Measurements from ENCODE around the gene SERPINE1. TPM values are rescaled to one million over a fixed set of nuclear protein-coding genes. Genes with fewer than 3 reads are reported as not detected.

Gene SERPINE1
- total and polyA plus RNA-seq, 2 of the 13 experiments (the other 11 are each of a cell fraction or from before 2014, with no cell fraction given) = 21.2 to 1,576 TPM

GRCh38 chr7:101173752-101174244 is 46.9 kb downstream of the SERPINE1 start:
- POLR2A ChIA-PET = interaction anchor here (0.6 to 1.0 kb wide), 4 partner anchors 8 to 43 kb away, joined by 3 read pairs; partner anchors contain the start of genes PLOD3 and VGF
- BruUV-seq (replicated peaks) = no TSS peak
- Histone ChIP-seq H3K79me2 (ENCODE audit: insufficient read depth, low read length) (no peaks in the 10 kb centered on the region), H4K20me1 (ENCODE audit: insufficient read depth, low read length) (no peaks in the 10 kb centered on the region), H3K36me3 (replicated peaks in 1 of 2; ENCODE audit: control insufficient read depth in 1 of 2, insufficient read depth in 2 of 2, low read length in 2 of 2) (no peaks in the 10 kb centered on the region), H3K27ac (ENCODE audit: extremely low read length, insufficient read depth, low read length) (no peak overlapping the region), H3K9ac (ENCODE audit: insufficient read depth, low read depth, low read length) (no peak overlapping the region), H3K4me1 (ENCODE audit: insufficient read depth, low read length) (peaks cover 48% of the 10 kb centered on the region), H3K4me2 (ENCODE audit: low read depth, low read length) (peak overlapping the region; percentile 62; the same call in 1 of the 2 replicates), H3K27me3 (ENCODE audit: control insufficient read depth in 1 of 2, insufficient read depth in 2 of 2, low read length in 2 of 2) (peaks cover 18 to 79% of the 10 kb centered on the region in 2 experiments), H3K4me3 (replicated peaks in 1 of 3; ENCODE audit: insufficient read depth in 1 of 3, low read depth in 2 of 3, low read length in 3 of 3) (peak overlapping the region in 1 of 3 experiments; percentile 64; a peak in 2 of 6 replicates), H3K9me3 (ENCODE audit: low read length) (no peaks in the 10 kb centered on the region), H2AFZ (ENCODE audit: low read length) (no peak overlapping the region)
- ATAC-seq (no peak), FAIRE-seq (no peak), DNase-seq (ENCODE audit: low spot score) (no peak)
- CTCF ChIA-PET (ENCODE audit: low intra/inter-chr PET ratio, low total read pairs) = no interaction called here
- in situ Hi-C loops (cut with HindIII; ENCODE audit: extremely low pct_ligation_motif_present, low pct_unique_long_range_greater_than_20kb) (no loop called here), intact Hi-C loops (cut with micrococcal nuclease; ENCODE audit: unreplicated experiment) (no loop called here)
- WGBS (ENCODE audit: low lambda C conversion rate) = 44% methylated on average over 16 of the region's 16 CpGs
- no peak for TF ChIP-seq ZNF264 (CRISPR knock-in tag; IDR thresholded peaks at IDR 0.05)
- peak; percentile 52; the same call in 1 of the 2 replicates for TF ChIP-seq ZNF7 (CRISPR knock-in tag; IDR thresholded peaks at IDR 0.05)
- TF ChIP-seq JARID2 (CRISPR knock-in tag; IDR thresholded peaks at IDR 0.05; ENCODE audit: insufficient replicate concordance) = no peak

GRCh38 chr7:101174322-101174854 is 47.5 kb downstream of the SERPINE1 start:
- FAIRE-seq (no peak), ATAC-seq (no peak), DNase-seq (ENCODE audit: low spot score) (no peak)
- no TSS peak for BruUV-seq (replicated peaks)
- in situ Hi-C loops (cut with HindIII; ENCODE audit: extremely low pct_ligation_motif_present, low pct_unique_long_range_greater_than_20kb) = no loop called here
- H3K27me3 ChIP-seq (ENCODE audit: control insufficient read depth in 1 of 2, insufficient read depth in 2 of 2, low read length in 2 of 2) = peaks cover 18 to 80% of the 10 kb centered on the region in 2 experiments
- H3K4me1 ChIP-seq (ENCODE audit: insufficient read depth, low read length) = peaks cover 49% of the 10 kb centered on the region
- H3K4me2 ChIP-seq (ENCODE audit: low read depth, low read length) = peak overlapping the region; percentile 62; the same call in 1 of the 2 replicates
- no peak overlapping the region for H3K9ac ChIP-seq (ENCODE audit: insufficient read depth, low read depth, low read length)
- no peaks in the 10 kb centered on the region for H3K9me3 ChIP-seq (ENCODE audit: low read length)
- 16% methylated on average over 7 of the region's 28 CpGs for WGBS (ENCODE audit: low lambda C conversion rate)
- peak overlapping the region in 1 of 3 experiments; percentile 37; a peak in 1 of 6 replicates for H3K4me3 ChIP-seq (replicated peaks in 1 of 3; ENCODE audit: insufficient read depth in 1 of 3, low read depth in 2 of 3, low read length in 3 of 3)
- no peak overlapping the region for H2AFZ ChIP-seq (ENCODE audit: low read length)
- H3K36me3 ChIP-seq (replicated peaks in 1 of 2; ENCODE audit: control insufficient read depth in 1 of 2, insufficient read depth in 2 of 2, low read length in 2 of 2) = no peaks in the 10 kb centered on the region
- no peak overlapping the region for H3K27ac ChIP-seq (ENCODE audit: extremely low read length, insufficient read depth, low read length)
- no peaks in the 10 kb centered on the region for H3K79me2 ChIP-seq (ENCODE audit: insufficient read depth, low read length)
- intact Hi-C loops (cut with micrococcal nuclease; ENCODE audit: unreplicated experiment) = no loop called here
- no peaks in the 10 kb centered on the region for H4K20me1 ChIP-seq (ENCODE audit: insufficient read depth, low read length)
- ChIA-PET CTCF (ENCODE audit: low intra/inter-chr PET ratio, low total read pairs) (no interaction called here), POLR2A (interaction anchor here (0.6 to 1.0 kb wide), 3 partner anchors 9 to 43 kb away, joined by 3 read pairs; partner anchors contain the start of genes PLOD3 and VGF)
- TF ChIP-seq ZNF687 (CRISPR knock-in tag; IDR thresholded peaks at IDR 0.05) (peak; percentile 19; the same call in 1 of the 2 replicates), ZNF256 (CRISPR knock-in tag; conservative IDR thresholded peaks at IDR 0.05) (no peak), EZH2 (conservative IDR thresholded peaks at IDR 0.05; ENCODE audit: low read depth, low read length) (0 out of 2 replicates have a peak, but pooled peaks have one; percentile 26), ZNF234 (CRISPR knock-in tag; conservative IDR thresholded peaks at IDR 0.05) (no peak)

Data from HepG2 (cell line).